Suppressor macrophage (primary cell): ENCODE measurements around the gene CDH23.

Experiments used
- DNase-seq, 4 experiments: peaks; one replicate each; pipeline ENCODE4 v3.0.0-alpha.2; 2020 to 2022

Gene CDH23

GRCh38 chr10:71780156-71780555 lies 383.4 kb downstream of the CDH23 start:
- no peak for DNase-seq

DNA sequence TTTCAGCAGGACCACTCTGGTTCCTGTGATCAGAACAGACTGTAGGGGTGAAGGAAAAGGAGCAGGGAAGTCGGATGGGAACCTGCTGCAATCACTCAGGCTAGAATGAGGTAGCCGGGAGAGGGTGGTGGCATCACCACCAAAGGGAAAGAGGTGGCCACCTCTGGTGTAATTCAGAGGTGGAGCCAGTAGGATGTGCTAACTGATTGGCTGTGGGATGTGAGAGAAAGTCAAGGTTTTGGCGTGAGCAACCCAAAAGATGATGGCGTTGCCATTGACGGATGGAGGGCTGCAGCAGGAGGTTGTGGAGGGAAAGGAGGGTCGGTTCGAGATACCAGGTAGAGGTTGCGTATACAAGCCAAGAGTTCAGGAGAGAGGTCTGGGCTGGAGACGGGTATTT lies 384.0 kb downstream of the CDH23 start:
- DNase-seq, result no peak

GRCh38 chr10:71782221-71782916 lies 385.6 kb downstream of the CDH23 start:
- DNase-seq, result peak in 1 of 4 experiments; percentile 49

- DNase-seq, result peak in 3 of 4 experiments; percentile 47 to 69 (median 69)
Measured at GRCh38 chr10:71782917-71783490, 386.3 kb downstream of the CDH23 start.

- DNase-seq, result no peak
Measured at GRCh38 chr10:71783917-71784678, 387.4 kb downstream of the CDH23 start.

GRCh38 chr10:71784679-71785272 lies 388.1 kb downstream of the CDH23 start:
- DNase-seq, result no peak

- DNase-seq, result no peak
Measured at GRCh38 chr10:71788954-71789353, 392.2 kb downstream of the CDH23 start.

DNA sequence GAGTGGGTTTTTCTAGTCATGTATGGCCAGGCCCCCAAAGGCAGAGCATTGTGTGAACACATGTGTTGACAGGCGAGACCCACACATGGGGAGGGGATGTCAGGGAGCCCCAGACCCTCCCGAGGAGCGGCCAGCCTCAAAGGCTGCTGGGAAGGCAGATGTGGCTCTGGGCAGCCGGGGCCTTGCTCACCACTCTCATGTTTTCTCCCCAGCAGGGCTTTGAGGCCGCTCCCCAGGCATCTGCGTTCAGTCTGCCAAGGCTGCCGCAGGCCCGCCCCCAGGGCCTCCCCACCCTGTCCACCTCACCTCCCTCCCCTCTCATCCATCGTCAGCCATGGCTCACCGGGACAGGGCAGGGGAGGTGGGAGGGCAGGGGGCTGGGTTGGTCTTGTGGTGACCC lies 393.2 kb downstream of the CDH23 start:
- DNase-seq, result no peak

GRCh38 chr10:71790749-71791440 lies 394.2 kb downstream of the CDH23 start:
- no peak for DNase-seq

- DNase-seq, result peak; percentile 36 to 66 (median 54)
Measured at GRCh38 chr10:71795248-71795647, 398.5 kb downstream of the CDH23 start.

DNA sequence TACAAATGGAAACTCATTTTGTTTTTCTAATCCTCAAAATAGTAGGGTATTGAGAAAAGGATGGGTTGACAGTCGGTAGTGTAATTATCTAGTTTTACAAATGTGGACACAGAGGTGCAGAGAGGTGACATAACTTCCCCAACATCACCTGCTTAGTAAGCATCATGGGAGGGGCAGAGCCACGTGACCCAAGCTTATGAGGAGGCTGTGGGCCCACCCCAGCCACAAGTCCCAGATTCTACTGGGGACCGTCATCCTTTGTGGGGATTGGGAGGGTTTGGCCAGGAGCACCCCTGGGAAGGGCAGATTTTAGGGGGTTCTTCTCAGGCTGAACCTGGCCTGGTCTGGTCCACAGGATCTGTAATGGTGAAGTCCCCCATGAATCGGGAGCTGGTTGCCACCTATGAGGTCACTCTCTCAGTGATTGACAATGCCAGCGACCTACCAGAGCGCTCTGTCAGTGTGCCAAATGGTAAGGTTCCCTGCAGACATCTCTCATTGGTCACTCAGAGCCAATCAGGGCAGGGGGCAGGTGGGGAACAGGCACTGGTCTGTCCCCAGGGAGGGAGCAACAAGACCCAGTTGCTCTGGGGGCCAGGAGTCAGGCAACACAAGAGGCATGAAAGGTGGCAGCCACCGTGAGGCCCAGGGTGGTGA lies 400.2 kb downstream of the CDH23 start:
- peak in 1 of 4 experiments; percentile 40 for DNase-seq

DNA sequence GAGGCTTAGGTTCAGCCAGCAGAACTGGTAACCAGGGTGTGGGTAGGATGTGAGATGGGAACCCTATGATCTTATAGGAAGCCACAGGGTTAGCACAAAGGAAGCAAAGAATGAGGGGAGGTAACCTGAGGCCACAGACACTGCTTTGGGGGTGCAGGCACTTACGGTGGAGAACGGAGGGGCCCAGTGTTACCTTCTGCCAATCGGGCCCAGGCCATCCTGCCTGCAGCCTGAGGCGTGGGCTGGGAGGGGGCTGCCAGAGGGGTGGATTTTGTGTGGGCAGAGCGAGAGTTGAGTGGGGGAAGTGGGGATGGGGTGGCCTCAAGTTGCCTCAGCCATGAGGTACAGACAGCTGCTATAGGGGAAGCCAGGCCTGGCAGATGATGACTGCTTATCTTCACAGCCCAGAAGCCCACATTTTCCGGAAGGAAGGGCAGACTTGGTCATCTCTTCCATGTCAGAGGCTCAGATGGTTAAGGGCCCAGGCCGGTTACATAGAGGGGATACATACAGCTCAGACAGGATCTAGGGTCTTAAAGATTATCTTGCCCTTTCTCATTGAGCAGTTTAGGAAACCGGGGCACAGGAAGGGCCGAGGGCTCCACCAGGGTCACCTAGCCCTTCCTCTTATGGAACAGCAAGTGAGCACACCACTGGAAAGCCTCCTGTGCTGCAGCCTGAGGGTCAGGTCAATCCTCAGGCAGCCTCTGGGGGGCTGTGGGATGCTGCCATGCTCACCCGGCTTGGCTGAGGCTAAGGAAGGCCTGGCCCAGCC lies 401.0 kb downstream of the CDH23 start:
- peak; percentile 67 to 84 (median 78) for DNase-seq

GRCh38 chr10:71798308-71798624 lies 401.5 kb downstream of the CDH23 start:
- DNase-seq, result no peak

- DNase-seq, result peak in 1 of 4 experiments; percentile 21
Measured at GRCh38 chr10:71799112-71799511, 402.4 kb downstream of the CDH23 start.

DNA sequence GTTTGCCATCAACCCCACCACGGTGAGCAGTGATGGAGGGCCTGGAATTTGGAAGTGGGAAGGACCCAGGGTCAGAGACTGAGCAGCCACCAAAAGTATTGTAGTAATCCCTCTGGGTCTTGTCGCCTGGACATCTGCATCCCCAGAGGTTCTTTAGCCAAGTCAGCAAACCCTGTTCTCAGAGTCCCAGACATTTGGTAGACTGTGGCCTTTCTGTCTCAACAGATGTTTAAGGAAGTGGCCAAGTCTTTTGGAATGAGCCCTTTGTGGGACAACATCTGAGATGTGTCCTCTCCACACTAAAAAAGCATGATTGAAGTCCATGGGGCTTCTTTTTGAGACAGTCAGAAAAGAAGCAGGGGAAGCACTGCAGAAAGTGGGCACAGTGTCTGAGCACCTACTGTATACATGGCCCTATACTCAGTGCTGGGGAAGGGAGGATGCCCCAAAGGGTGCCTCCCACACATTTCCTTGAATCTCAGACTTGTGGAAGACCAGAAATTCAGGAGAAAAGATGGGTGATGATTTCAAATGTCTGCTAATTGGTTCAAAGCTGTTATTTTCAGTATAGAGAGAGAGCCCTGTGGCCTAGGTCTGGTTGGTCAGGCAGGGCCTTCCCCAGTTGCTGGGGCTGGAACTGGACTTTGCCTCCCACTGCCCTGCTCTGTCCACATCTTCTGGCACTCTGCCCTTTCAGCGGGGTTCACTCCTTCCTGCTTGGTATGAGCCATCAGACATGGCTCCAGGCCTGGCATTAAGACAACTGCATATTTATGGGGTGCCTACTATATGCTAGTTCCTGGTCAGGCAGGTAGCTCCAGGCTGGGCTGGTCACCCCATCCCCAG lies 403.1 kb downstream of the CDH23 start:
- peak; percentile 54 to 77 (median 64) for DNase-seq

DNA sequence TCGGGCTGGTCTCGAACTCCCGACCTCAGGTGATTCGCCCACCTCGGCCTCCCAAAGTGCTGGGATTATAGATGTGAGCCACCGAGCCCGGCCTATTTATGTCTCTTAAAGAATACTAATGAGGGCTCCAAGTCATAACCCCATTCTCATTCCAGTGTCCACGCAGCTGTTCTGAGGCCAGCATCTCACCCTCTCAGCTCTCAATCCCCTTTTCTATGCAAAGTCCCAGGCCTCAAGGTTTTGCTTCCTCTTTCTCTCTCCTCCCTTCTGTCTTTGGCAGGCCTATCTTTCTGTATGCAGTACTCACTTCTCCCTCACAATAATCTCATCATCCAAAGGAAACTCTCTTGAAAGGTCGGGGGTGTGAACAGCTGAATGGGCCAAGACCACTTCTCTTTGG lies 404.6 kb downstream of the CDH23 start:
- DNase-seq, result peak; percentile 48 to 69 (median 54)

DNA sequence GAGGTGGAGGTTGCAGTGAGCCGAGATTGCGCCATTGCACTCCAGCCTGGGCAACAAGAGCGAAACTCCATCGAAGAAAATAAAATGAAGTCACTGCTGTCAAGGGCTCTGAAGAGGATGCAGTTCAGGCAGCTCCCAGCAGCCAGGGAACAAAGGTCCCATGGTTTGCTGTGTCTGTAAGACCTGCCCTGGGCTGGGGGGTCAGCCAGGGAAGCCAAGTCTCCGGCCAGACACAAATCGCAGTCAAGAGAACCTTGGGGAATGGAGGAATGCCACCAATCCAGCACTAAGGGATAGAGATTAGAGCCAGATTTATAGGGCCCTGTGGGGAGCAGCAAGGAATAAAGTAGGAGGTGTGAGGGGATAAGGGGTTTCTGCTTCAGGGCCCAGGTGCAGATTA lies 405.5 kb downstream of the CDH23 start:
- peak in 3 of 4 experiments; percentile 5 to 26 (median 13) for DNase-seq

DNA sequence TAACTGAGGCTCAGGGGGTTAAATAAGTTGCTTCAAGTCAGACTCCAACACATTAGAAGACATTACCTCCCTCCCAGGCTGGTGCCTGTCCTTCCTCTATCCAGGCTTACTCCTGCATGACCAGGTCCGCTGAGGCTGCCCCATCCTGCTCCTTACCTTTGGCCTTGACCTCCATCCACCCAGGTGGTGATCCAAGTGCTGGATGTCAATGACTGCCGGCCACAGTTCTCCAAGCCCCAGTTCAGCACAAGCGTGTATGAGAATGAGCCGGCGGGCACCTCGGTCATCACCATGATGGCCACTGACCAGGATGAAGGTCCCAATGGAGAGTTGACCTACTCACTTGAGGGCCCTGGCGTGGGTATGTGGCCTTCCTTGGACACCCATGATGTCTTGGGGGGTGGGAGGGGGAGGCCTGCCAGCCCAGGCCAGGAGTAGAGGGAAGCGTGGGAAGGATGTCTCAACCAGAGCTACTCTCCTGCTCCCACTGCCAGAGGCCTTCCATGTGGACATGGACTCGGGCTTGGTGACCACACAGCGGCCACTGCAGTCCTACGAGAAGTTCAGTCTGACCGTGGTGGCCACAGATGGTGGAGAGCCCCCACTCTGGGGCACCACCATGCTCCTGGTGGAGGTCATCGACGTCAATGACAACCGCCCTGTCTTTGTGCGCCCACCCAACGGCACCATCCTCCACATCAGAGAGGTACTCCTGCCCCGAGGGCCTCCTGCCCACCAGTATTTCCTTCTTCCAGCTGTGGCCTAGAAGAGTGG lies 406.2 kb downstream of the CDH23 start:
- peak; percentile 20 to 39 (median 36) for DNase-seq

- peak; percentile 80 to 89 (median 83) for DNase-seq
Measured at GRCh38 chr10:71804077-71804476, 407.4 kb downstream of the CDH23 start.
